Neuronal stem cell (in vitro differentiated cells): ENCODE results near the gene GORASP2.
A peak's percentile ranks its signal among the peaks of the same experiment; 100 is the strongest.

Experiments
- DNase-seq: peaks from one replicate; pipeline ENCODE4 v3.0.0-alpha.2; 2013; ENCODE audit warnings: low spot score
- H2AFZ ChIP-seq: one replicate; pipeline ENCODE4 v1.6.1; 2013; ENCODE audit warnings: mild to moderate bottlenecking, low read length, inconsistent platforms
- H2AK5ac ChIP-seq: 2 replicates; pipeline ENCODE4 v1.6.1; 2013; ENCODE audit warnings: low read depth, mild to moderate bottlenecking, inconsistent platforms, low read length, moderate library complexity, mixed read lengths
- H2BK120ac ChIP-seq: 2 replicates; pipeline ENCODE4 v1.6.1; 2013; ENCODE audit warnings: low read depth, mild to moderate bottlenecking, inconsistent platforms, low read length, moderate library complexity, mixed read lengths
- H2BK12ac ChIP-seq: one replicate; pipeline ENCODE4 v1.6.1; 2013; ENCODE audit warnings: low read length, inconsistent platforms
- H2BK15ac ChIP-seq: 2 replicates; pipeline ENCODE4 v1.6.1; 2013; ENCODE audit warnings: mild to moderate bottlenecking, low read length, inconsistent platforms, mixed read lengths
- H2BK5ac ChIP-seq: one replicate; pipeline ENCODE4 v1.6.1; 2013; ENCODE audit warnings: inconsistent platforms, mild to moderate bottlenecking, low read length, moderate library complexity
- H3K14ac ChIP-seq: one replicate; pipeline ENCODE4 v1.6.1; 2013; ENCODE audit warnings: low read length, inconsistent platforms
- H3K18ac ChIP-seq: 2 replicates; pipeline ENCODE4 v1.6.1; 2013; ENCODE audit warnings: low read length, inconsistent platforms
- H3K23ac ChIP-seq: 2 replicates; pipeline ENCODE4 v1.6.1; 2013; ENCODE audit warnings: low read depth, mild to moderate bottlenecking, mixed read lengths, low read length, inconsistent platforms; ENCODE audit not compliant: poor library complexity
- H3K27ac ChIP-seq: replicated peaks from 3 replicates; pipeline ENCODE4 v1.5.1; 2013; ENCODE audit warnings: low read length, inconsistent platforms
- H3K27me3 ChIP-seq, 3 experiments: 2 replicates each; pipeline ENCODE4 v1.6.1; 2013; ENCODE audit warnings: low read length in 3 of 3, mild to moderate bottlenecking in 2 of 3, inconsistent platforms in 1 of 3, low read depth in 1 of 3, mixed read lengths in 1 of 3, moderate library complexity in 1 of 3; ENCODE audit not compliant: control insufficient read depth in 3 of 3, insufficient read depth in 3 of 3
- H3K36me3 ChIP-seq, 2 donors: replicated peaks in 1 of 2; 2 replicates each; pipeline ENCODE4 v1.6.1; 2013; ENCODE audit warnings: low read length in 2 of 2; ENCODE audit not compliant: control insufficient read depth in 2 of 2, insufficient read depth in 2 of 2
- H3K4ac ChIP-seq: 2 replicates; pipeline ENCODE4 v1.6.1; 2013; ENCODE audit warnings: inconsistent platforms, mild to moderate bottlenecking, low read length, moderate library complexity
- H3K4me1 ChIP-seq, 2 donors: 1 replicate in 1 of 2; 2 replicates in 1 of 2; pipeline ENCODE4 v1.6.1; 2013; ENCODE audit warnings: low read length in 2 of 2, low read depth in 1 of 2; ENCODE audit not compliant: control insufficient read depth in 2 of 2, insufficient read depth in 1 of 2
- H3K4me2 ChIP-seq: one replicate; pipeline ENCODE4 v1.6.1; 2013; ENCODE audit warnings: mild to moderate bottlenecking, low read length, inconsistent platforms; ENCODE audit not compliant: insufficient read depth, poor library complexity, severe bottlenecking
- H3K4me3 ChIP-seq, 2 donors: 2 replicates each; pipeline ENCODE4 v1.5.1; 2013; ENCODE audit warnings: low read length in 2 of 2, mild to moderate bottlenecking in 2 of 2, inconsistent platforms in 1 of 2, moderate library complexity in 1 of 2
- H3K79me1 ChIP-seq: one replicate; pipeline ENCODE4 v1.6.1; 2013; ENCODE audit warnings: low read depth, mild to moderate bottlenecking, inconsistent platforms, low read length, moderate library complexity
- H3K9ac ChIP-seq: one replicate; pipeline ENCODE4 v1.6.1; 2013; ENCODE audit warnings: mild to moderate bottlenecking, low read depth, low read length, inconsistent platforms; ENCODE audit not compliant: poor library complexity
- H3K9me3 ChIP-seq, 2 donors: replicated peaks in 1 of 2; 2 replicates each; pipeline versions ENCODE3 to v1.6.1; 2013; ENCODE audit warnings: low read length in 2 of 2, mild to moderate bottlenecking in 2 of 2, inconsistent platforms in 1 of 2, low read depth in 1 of 2, mixed read lengths in 1 of 2, moderate library complexity in 1 of 2; ENCODE audit not compliant: control insufficient read depth in 2 of 2, insufficient read depth in 1 of 2
- H4K8ac ChIP-seq: one replicate; pipeline ENCODE4 v1.6.1; 2013; ENCODE audit warnings: low read depth, mild to moderate bottlenecking, inconsistent platforms, low read length, moderate library complexity
- H4K91ac ChIP-seq: one replicate; pipeline ENCODE4 v1.6.1; 2013; ENCODE audit warnings: low read length, low read depth, mild to moderate bottlenecking, inconsistent platforms; ENCODE audit not compliant: poor library complexity
- WGBS, 2 donors: extraction: QIAGEN DNeasy Blood & Tissue Kit; methylation state at CpG; one replicate each; pipeline ENCODE4 v1.1.7; 2013; ENCODE audit warnings: missing lambda C conversion rate in 2 of 2, mixed read lengths in 1 of 2; ENCODE audit not compliant: insufficient read length in 2 of 2, insufficient replicate concordance in 1 of 2; ENCODE audit errors: extremely low coverage in 2 of 2; 5-methylcytosine and 5-hydroxymethylcytosine counted together

Gene GORASP2

DNA sequence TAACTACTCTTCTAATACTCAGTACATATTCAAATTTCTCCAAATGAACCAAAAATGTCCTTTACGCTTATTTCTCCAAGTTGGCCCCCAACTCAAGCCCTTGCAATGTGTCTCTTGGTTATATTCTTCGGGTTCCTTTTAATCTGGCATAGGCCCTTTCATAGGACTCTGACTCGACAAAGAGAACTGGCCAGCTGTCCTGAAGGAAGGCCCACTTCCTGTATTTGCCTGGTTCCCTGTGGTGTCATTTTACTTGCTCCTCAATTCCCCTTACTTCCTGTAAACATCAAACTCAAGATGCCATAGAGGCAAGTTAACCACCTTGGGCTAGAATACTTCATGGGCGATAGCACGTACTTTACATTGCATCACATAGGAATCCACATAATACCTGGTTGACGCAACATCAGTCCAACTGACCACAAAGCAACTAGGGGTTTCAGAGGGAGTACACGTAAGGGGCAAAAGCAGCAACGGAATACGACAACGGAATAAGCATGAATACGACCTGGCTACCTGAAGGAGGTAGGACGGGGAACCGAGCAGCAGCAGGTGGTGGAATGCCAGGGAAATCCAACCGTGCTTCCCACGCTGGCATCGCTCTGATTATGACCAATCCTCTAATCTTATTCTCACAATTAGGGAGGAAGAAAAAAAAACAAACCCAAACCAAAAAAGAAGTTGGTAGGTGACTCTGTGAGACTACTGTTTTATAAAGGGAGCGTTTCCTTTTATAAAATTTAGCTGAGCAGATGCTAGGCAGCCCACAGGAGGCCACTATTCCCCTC, 823 bp upstream of the GORASP2 start:
- H3K36me3 ChIP-seq = peaks cover 2 to 3% of the 10 kb centered on the region in 2 donors
- peak overlapping the region; percentile 53 for H4K8ac ChIP-seq
- peak overlapping the region; percentile 47 for H3K4ac ChIP-seq
- no peak overlapping the region for H3K23ac ChIP-seq
- H3K4me1 ChIP-seq = peaks cover 10 to 14% of the 10 kb centered on the region in 2 donors
- peaks cover 4% of the 10 kb centered on the region for H3K79me1 ChIP-seq
- no peak overlapping the region for H2BK12ac ChIP-seq
- no CpG with 5 or more reads among the region's 17 CpGs for WGBS, 2 donors
- no peak overlapping the region for H2BK15ac ChIP-seq
- H3K9ac ChIP-seq = no peak overlapping the region
- H2BK120ac ChIP-seq = no peak overlapping the region
- H2AFZ ChIP-seq = peak overlapping the region; percentile 57
- H3K18ac ChIP-seq = no peak overlapping the region
- no peak overlapping the region for H4K91ac ChIP-seq
- peak overlapping the region; percentile 18 for H3K27ac ChIP-seq
- no peak overlapping the region for H3K14ac ChIP-seq
- peaks cover 4 to 17% of the 10 kb centered on the region in 2 donors for H3K9me3 ChIP-seq
- no peak overlapping the region for H2BK5ac ChIP-seq
- DNase-seq = no peak
- no peaks in the 10 kb centered on the region for H3K27me3 ChIP-seq
- peak overlapping the region; percentile 4 to 42 for H3K4me3 ChIP-seq
- H3K4me2 ChIP-seq = peak overlapping the region; percentile 11
- no peak overlapping the region for H2AK5ac ChIP-seq

DNA sequence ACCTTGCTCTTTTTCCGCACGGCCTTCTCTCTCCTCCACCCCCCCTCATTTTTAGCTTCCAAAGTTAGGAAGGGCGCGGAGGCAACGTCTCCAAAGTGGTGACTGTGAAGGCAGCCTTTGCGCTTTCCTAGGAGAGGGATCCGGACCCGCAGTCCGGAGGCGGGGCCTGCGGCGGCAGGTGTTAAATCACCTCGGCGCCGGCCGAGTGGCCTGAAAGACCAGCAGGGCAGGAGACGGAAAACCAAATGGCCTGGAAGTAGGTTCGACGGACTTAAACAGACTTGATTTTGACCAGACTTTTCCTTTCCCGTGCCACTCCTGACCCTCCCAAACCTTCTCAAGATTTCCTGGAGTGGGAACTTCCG, 615 bp downstream of the GORASP2 start:
- Histone ChIP-seq H2BK15ac (no peak overlapping the region), H2BK5ac (peak overlapping the region; percentile 96), H3K27me3 (no peaks in the 10 kb centered on the region), H3K27ac (peak overlapping the region; percentile 82), H3K9ac (peak overlapping the region; percentile 92), H4K91ac (no peak overlapping the region), H2AFZ (peak overlapping the region; percentile 97), H2AK5ac (peak overlapping the region; percentile 88), H3K4ac (no peak overlapping the region), H4K8ac (no peak overlapping the region), H3K18ac (peak overlapping the region; percentile 97), H3K4me1 (peaks cover 10 to 14% of the 10 kb centered on the region in 2 donors), H3K4me3 (peak overlapping the region; percentile 89 to 99), H3K9me3 (peaks cover 0 to 3% of the 10 kb centered on the region in 2 donors), H2BK120ac (peak overlapping the region; percentile 82), H3K79me1 (peaks cover 4% of the 10 kb centered on the region), H3K23ac (peak overlapping the region; percentile 96), H3K36me3 (peaks cover 2 to 8% of the 10 kb centered on the region in 2 donors), H3K4me2 (peak overlapping the region; percentile 83), H2BK12ac (no peak overlapping the region), H3K14ac (peak overlapping the region; percentile 95)
- DNase-seq = peak; percentile 51
- WGBS, 2 donors = no CpG with 5 or more reads among the region's 21 CpGs

DNA sequence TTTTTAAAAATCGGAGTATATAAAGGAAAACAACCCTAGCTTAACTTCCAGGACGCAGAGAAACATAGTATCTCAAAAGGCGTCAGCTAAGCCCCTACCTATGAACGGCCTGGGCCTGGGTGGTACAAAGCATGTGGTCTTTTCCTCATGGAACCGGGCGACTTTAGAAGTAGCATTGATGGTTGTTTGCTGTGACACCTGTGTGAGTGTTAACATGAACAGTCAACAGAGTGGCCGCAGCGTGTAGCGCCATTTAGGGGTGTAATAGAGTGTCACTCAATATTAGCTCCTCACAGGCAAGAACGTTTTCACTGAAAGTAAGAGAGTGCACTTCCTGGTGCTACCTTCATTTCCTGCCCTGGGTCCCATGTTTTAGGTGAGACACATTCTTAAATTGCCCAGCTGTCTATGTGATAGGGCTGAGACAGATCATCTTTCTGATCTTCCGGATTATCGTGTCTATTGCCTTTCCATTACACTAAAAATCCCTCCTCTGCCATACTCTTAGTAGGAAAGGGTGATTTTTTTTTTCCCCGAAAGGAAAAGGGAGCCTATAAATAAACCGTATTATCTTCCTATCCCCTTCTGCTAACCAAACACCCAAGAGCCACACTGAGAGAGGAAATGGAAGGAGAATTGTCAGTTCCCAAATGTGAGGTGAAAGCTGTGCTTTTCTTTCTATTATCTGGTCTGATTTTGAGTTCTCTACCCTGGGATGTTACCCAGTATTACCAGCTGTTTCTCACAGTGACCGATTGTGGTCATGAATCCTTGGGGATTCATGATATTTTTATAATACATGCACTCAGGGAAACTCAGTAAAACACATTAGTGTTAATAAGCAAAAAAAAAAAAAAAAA, 1.3 kb downstream of the GORASP2 start:
- H4K8ac ChIP-seq = no peak overlapping the region
- no peak for DNase-seq
- no peak overlapping the region for H3K4ac ChIP-seq
- peaks cover 10 to 14% of the 10 kb centered on the region in 2 donors for H3K4me1 ChIP-seq
- peak overlapping the region; percentile 97 for H2AFZ ChIP-seq
- no peak overlapping the region for H4K91ac ChIP-seq
- H2BK15ac ChIP-seq = no peak overlapping the region
- peak overlapping the region; percentile 58 for H3K23ac ChIP-seq
- H3K4me3 ChIP-seq = peak overlapping the region; percentile 89 to 99
- no peak overlapping the region for H3K18ac ChIP-seq
- peaks cover 2 to 15% of the 10 kb centered on the region in 2 donors for H3K36me3 ChIP-seq
- no peaks in the 10 kb centered on the region for H3K9me3 ChIP-seq
- no peaks in the 10 kb centered on the region for H3K27me3 ChIP-seq
- peak overlapping the region; percentile 83 for H3K4me2 ChIP-seq
- H3K14ac ChIP-seq = peak overlapping the region; percentile 65
- no peak overlapping the region for H3K27ac ChIP-seq
- no peak overlapping the region for H2BK5ac ChIP-seq
- no peak overlapping the region for H2BK120ac ChIP-seq
- H3K79me1 ChIP-seq = peaks cover 4% of the 10 kb centered on the region
- no peak overlapping the region for H2BK12ac ChIP-seq
- H3K9ac ChIP-seq = peak overlapping the region; percentile 68
- H2AK5ac ChIP-seq = no peak overlapping the region
- WGBS, 2 donors = no CpG with 5 or more reads among the region's 15 CpGs

DNA sequence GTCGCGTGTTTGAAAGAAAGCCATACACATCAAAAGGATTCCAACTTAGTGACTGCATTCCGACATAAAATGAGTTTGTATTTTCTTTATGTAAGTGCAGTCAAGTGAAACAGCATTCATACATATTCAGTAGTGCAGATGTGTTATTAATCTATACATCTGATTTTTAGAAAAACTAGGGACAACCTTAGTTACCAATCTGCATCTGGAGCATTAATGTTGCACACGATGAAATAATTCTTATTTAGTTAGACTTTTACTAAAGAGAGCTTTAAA, 1.9 kb downstream of the GORASP2 start:
- no peak overlapping the region for H3K18ac ChIP-seq
- no peak for DNase-seq

More for the DNA sequence above, 1.9 kb downstream of the GORASP2 start:
- Histone ChIP-seq H3K4me1 (peaks cover 10 to 14% of the 10 kb centered on the region in 2 donors), H3K23ac (no peak overlapping the region), H3K79me1 (peaks cover 4% of the 10 kb centered on the region), H3K27ac (no peak overlapping the region), H4K8ac (no peak overlapping the region), H3K4me2 (no peak overlapping the region), H2BK5ac (no peak overlapping the region), H3K4me3 (peak overlapping the region in 1 of 2 donors; percentile 89), H2BK120ac (no peak overlapping the region), H3K9ac (no peak overlapping the region), H3K9me3 (no peaks in the 10 kb centered on the region), H2BK12ac (no peak overlapping the region), H3K36me3 (peaks cover 2 to 19% of the 10 kb centered on the region in 2 donors), H2BK15ac (no peak overlapping the region), H3K14ac (no peak overlapping the region), H3K4ac (no peak overlapping the region), H3K27me3 (no peaks in the 10 kb centered on the region), H2AK5ac (no peak overlapping the region), H2AFZ (no peak overlapping the region), H4K91ac (no peak overlapping the region)
- no CpG with 5 or more reads among the region's 4 CpGs for WGBS, 2 donors
